Measurements from ENCODE around the gene PBX4. TPM values are rescaled to one million over a fixed set of nuclear protein-coding genes. Genes with fewer than 3 reads are reported as not detected.

PBX4 gene
- total and polyA plus RNA-seq, 2 of the 8 experiments (the other 6 are each of a cell fraction or from before 2014, with no cell fraction given), result 3.4 to 3.8 TPM

- Histone ChIP-seq H2BK20ac (ENCODE audit: low read length) (no peak overlapping the region), H3K9ac (replicated peaks in 1 of 4; ENCODE audit: extremely low read depth in 1 of 4, low read depth in 3 of 4, low read length in 3 of 4) (no peak overlapping the region), H2BK120ac (replicated peaks; ENCODE audit: low read depth, low read length) (no peak overlapping the region), H3K36me3 (ENCODE audit: control insufficient read depth in 2 of 4, insufficient read depth in 4 of 4, low read length in 3 of 4) (peaks cover 21 to 62% (median 44%) of the 10 kb centered on the region in 4 experiments), H2AK5ac (ENCODE audit: low read depth, low read length) (no peak overlapping the region), H2BK12ac (ENCODE audit: low read depth, low read length) (no peak overlapping the region), H4K91ac (replicated peaks; ENCODE audit: insufficient read length, low read length) (no peak overlapping the region), H3K4me2 (ENCODE audit: insufficient read depth in 1 of 2, low read depth in 2 of 2, low read length in 2 of 2) (no peak overlapping the region), H2BK15ac (ENCODE audit: low read length) (no peak overlapping the region), H3K4ac (replicated peaks; ENCODE audit: insufficient read length, low read depth, low read length) (no peak overlapping the region), H3K27ac (ENCODE audit: low read depth, low read length) (no peak overlapping the region), H3K4me1 (replicated peaks in 1 of 4; ENCODE audit: control insufficient read depth in 3 of 4, insufficient read depth in 4 of 4, low read length in 3 of 4) (peaks cover 0 to 3% (median 2%) of the 10 kb centered on the region in 4 experiments; a peak in 2 of 7 replicates), H3K79me1 (ENCODE audit: low read depth, low read length) (no peaks in the 10 kb centered on the region), H4K20me1 (replicated peaks in 1 of 2; ENCODE audit: control insufficient read depth in 1 of 2, insufficient read depth in 2 of 2, low read length in 2 of 2) (peaks cover 7 to 12% of the 10 kb centered on the region in 2 experiments), H4K5ac (ENCODE audit: insufficient read length, low read depth, low read length) (no peak overlapping the region), H4K8ac (ENCODE audit: extremely low read depth, insufficient read depth, low read length) (no peak overlapping the region; the same call in 1 of the 2 replicates), H3K79me2 (ENCODE audit: control insufficient read depth in 1 of 2, insufficient read depth in 2 of 2, low read length in 2 of 2) (no peaks in the 10 kb centered on the region), H2AFZ (ENCODE audit: low read length) (no peak overlapping the region), H3K56ac (replicated peaks; ENCODE audit: insufficient read length, low read depth, low read length) (no peak overlapping the region), H3K23me2 (ENCODE audit: low read depth, low read length) (peaks cover 4% of the 10 kb centered on the region; the same call in 1 of the 2 replicates), H3K18ac (ENCODE audit: extremely low read depth, low read length) (no peak overlapping the region), H3K4me3 (ENCODE audit: extremely low read depth in 1 of 4, insufficient read depth in 2 of 4, low read depth in 3 of 4, low read length in 4 of 4) (no peak overlapping the region), H2BK5ac (ENCODE audit: low read depth, low read length) (no peak overlapping the region), H3K27me3 (replicated peaks in 1 of 4; ENCODE audit: control insufficient read depth in 3 of 4, extremely low read depth in 1 of 4, insufficient read depth in 3 of 4, low read length in 3 of 4) (no peaks in the 10 kb centered on the region), H3K23ac (ENCODE audit: insufficient read length) (no peak overlapping the region), H3K9me3 (ENCODE audit: insufficient read depth in 2 of 2, low read depth in 1 of 2, low read length in 1 of 2) (no peaks in the 10 kb centered on the region), H3K14ac (ENCODE audit: insufficient read length) (no peak overlapping the region)
- no peak for DNase-seq (ENCODE audit: low read depth in 1 of 2, low spot score in 2 of 2)
- TF ChIP-seq BACH1 (IDR thresholded peaks at IDR 0.05; ENCODE audit: low read length) (no peak), JUN (IDR thresholded peaks at IDR 0.05; ENCODE audit: low read depth, low read length) (no peak), CTBP2 (IDR thresholded peaks at IDR 0.05; ENCODE audit: borderline replicate concordance, insufficient read depth, insufficient read length, low read length) (no peak), SRF (IDR thresholded peaks at IDR 0.05; ENCODE audit: low read depth, low read length) (no peak), RNF2 (IDR thresholded peaks at IDR 0.05; ENCODE audit: borderline replicate concordance, low read depth, low read length, missing control alignments, poor library complexity, severe bottlenecking) (no peak)
- ChIA-PET CTCF (ENCODE audit: partially characterized antibody) (no interaction called here), POLR2A (ENCODE audit: partially characterized antibody) (interaction anchor here (0.8 to 2.1 kb wide), 2 partner anchors 8 to 15 kb away, joined by 3 to 5 read pairs; no protein-coding TSS in a partner anchor)
- WGBS, 2 experiments (ENCODE audit: extremely low coverage in 1 of 2, insufficient coverage in 1 of 2, insufficient read length in 1 of 2, insufficient replicate concordance in 2 of 2, low coverage in 1 of 2, low lambda C conversion rate in 2 of 2, missing lambda C conversion rate in 1 of 2), result 92% methylated on average over 22 of the region's 29 CpGs; no CpG with 5 or more reads in 1 of the 2 experiments
- no peak for FAIRE-seq
Measured at GRCh38 chr19:19647037-19647835, 28.7 kb upstream of the PBX4 start.
